NT2/D1 (cell line): ENCODE measurements around the gene VIT.

Experiments used
- SUZ12 ChIP-seq: IDR thresholded peaks from 2 replicates; pipeline ENCODE4 v1.6.1; 2011; ENCODE audit not compliant: insufficient read length, insufficient read depth; ENCODE audit errors: extremely low read depth
- ZNF274 ChIP-seq: IDR thresholded peaks from 2 replicates; pipeline ENCODE4 v1.6.1; 2011; ENCODE audit warnings: mild to moderate bottlenecking, low read depth, low read length

DNA sequence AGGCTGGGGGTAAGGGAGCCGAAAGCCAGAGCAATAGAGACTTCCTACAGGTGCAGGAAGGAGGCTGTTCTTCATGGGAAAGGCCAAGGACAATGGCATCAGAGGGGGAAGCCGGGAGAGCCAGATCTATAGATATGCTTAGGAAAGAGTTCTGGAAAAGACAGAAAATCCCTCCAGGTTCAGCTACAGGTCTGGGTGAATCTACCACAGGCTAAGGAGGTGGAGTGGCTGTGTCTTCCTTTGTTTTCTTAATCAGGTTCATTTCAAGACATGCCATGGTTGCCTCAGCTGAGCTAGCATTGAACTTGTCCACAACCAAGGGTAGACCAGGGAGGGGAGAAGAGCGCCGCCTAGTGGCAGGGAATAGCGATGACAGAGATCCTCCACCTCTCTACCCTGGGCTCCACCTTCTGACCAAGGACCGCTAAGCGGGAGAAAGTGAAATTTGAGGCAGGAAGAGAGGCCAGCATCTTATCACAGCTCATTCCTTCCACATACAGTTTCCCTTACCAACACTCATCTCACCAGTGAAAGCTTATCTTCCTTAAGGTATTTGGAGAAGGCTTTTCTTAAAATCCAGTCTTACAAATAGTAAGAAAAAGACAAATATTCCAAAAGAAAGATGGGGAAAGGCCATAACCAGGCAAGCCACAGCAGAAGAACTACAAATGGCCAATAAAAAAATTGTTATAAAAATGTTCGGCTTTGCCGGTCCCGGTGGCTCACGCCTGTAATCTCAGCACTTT is 74.2 kb downstream of the VIT start:
- no peak for TF ChIP-seq SUZ12
- TF ChIP-seq ZNF274: no peak
